8988T (cell line): ENCODE data around the gene KCNE2.
"Not testable (repeated sequence)": the region's sequence is repeated elsewhere in the genome, so short reads cannot be mapped to it uniquely, and the experiment has no call there.

Source experiments
- DNase-seq: peaks from one replicate; pipeline ENCODE4 v3.0.0; 2011

The KCNE2 gene

GRCh38 chr21:34417448-34418077, 53.8 kb downstream of the KCNE2 start:
- DNase-seq = not testable (repeated sequence)
